ENCODE results near the gene TANGO6. TPM values are rescaled to one million over a fixed set of nuclear protein-coding genes. Genes with fewer than 3 reads are reported as not detected.

TANGO6 gene
- total RNA-seq, 2 donors from 2014 or later, result 9.6 to 22.7 TPM

- Histone ChIP-seq H3K4me1 (peaks cover 33% of the 10 kb centered on the region), H3K27me3 (no peaks in the 10 kb centered on the region), H3K27ac (no peak overlapping the region), H3K36me3 (replicated peaks in 1 of 2; ENCODE audit: insufficient read depth in 1 of 2, low read depth in 2 of 2) (no peaks in the 10 kb centered on the region), H3K9me3 (no peaks in the 10 kb centered on the region), H3K4me3 (no peak overlapping the region)
- intact Hi-C loops (cut with DNase I), result no loop called here
- DNase-seq (no peak), ATAC-seq (no peak)
- WGBS, 2 donors, result 75 to 79% methylated on average over 5 to 6 of the region's 6 CpGs
- TF ChIP-seq CTCF (IDR thresholded peaks at IDR 0.05), result no peak
Measured at GRCh38 chr16:69111216-69111875, 268.0 kb downstream of the TANGO6 start.

- H3K36me3 ChIP-seq (replicated peaks in 1 of 2; ENCODE audit: insufficient read depth in 1 of 2, low read depth in 2 of 2), result no peaks in the 10 kb centered on the region
- intact Hi-C loops (cut with DNase I), result no loop called here
- H3K4me3 ChIP-seq, result no peak overlapping the region
- WGBS, 2 donors, result 44 to 53% methylated on average over 5 of the region's 5 CpGs
- TF ChIP-seq POLR2A (IDR thresholded peaks at IDR 0.05), result no peak
- no peak for TF ChIP-seq CTCF (IDR thresholded peaks at IDR 0.05)
- H3K9me3 ChIP-seq, result no peaks in the 10 kb centered on the region
- H3K27ac ChIP-seq, result no peak overlapping the region
- no peak for DNase-seq
- H3K4me1 ChIP-seq, result peaks cover 28% of the 10 kb centered on the region
- no peak for ATAC-seq
- no peaks in the 10 kb centered on the region for H3K27me3 ChIP-seq
Measured at GRCh38 chr16:69111876-69112230, 268.5 kb downstream of the TANGO6 start.

- H3K4me1 ChIP-seq, result peaks cover 22% of the 10 kb centered on the region
- peak; percentile 86 for ATAC-seq
- no peak overlapping the region for H3K4me3 ChIP-seq
- intact Hi-C loops (cut with DNase I), result no loop called here
- DNase-seq, result peak; percentile 74 to 83 (median 78)
- H3K9me3 ChIP-seq, result no peaks in the 10 kb centered on the region
- no peak overlapping the region for H3K27ac ChIP-seq
- H3K36me3 ChIP-seq (replicated peaks in 1 of 2; ENCODE audit: insufficient read depth in 1 of 2, low read depth in 2 of 2), result no peaks in the 10 kb centered on the region
- peak; percentile 64 to 76 (median 70) for TF ChIP-seq CTCF (IDR thresholded peaks at IDR 0.05)
- TF ChIP-seq POLR2A (IDR thresholded peaks at IDR 0.05), result no peak
- WGBS, 2 donors, result 21 to 38% methylated on average over 2 to 6 of the region's 6 CpGs
- no peaks in the 10 kb centered on the region for H3K27me3 ChIP-seq
Measured at GRCh38 chr16:69112285-69113129, 269.2 kb downstream of the TANGO6 start.

DNA sequence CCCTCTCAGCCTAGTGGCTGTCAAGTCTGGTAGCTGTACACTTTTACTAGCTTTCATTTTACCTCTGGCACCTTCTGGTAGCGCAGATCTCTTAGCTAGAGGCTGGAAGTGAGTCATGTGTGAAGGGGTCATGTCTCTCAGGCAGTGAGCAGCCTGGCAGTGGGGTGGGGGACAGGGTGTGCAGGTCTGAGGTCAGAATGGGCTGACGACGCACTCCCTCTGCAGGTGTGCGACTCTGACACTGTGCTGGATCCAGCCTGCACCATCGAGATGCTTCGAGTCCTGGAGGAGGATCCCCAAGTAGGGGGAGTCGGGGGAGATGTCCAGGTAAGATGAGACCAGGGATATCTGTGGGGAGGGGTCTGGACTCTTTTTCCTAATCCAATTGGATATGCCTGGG is 269.9 kb downstream of the TANGO6 start:
- Histone ChIP-seq H3K36me3 (replicated peaks in 1 of 2; ENCODE audit: insufficient read depth in 1 of 2, low read depth in 2 of 2) (no peaks in the 10 kb centered on the region), H3K27ac (no peak overlapping the region), H3K4me1 (peaks cover 21% of the 10 kb centered on the region), H3K4me3 (no peak overlapping the region), H3K9me3 (no peaks in the 10 kb centered on the region), H3K27me3 (no peaks in the 10 kb centered on the region)
- ATAC-seq, result no peak
- no peak for DNase-seq
- intact Hi-C loops (cut with DNase I), result no loop called here
- WGBS, 2 donors, result 82 to 96% methylated on average over 7 of the region's 7 CpGs
- TF ChIP-seq POLR2A (IDR thresholded peaks at IDR 0.05), result no peak
- TF ChIP-seq CTCF (IDR thresholded peaks at IDR 0.05), result no peak

Measured in body of pancreas (tissue), 4 donors.